Kidney epithelial cell (primary cell): ENCODE measurements around the gene PLEKHO2. TPM values are rescaled to one million over a fixed set of nuclear protein-coding genes. Genes with fewer than 3 reads are reported as not detected.

ENCODE experiments used
- DNase-seq: peaks from one replicate; pipeline ENCODE4 v3.0.0-alpha.2; 2010; ENCODE audit warnings: low read depth
- H3K27me3 ChIP-seq: 2 replicates; pipeline ENCODE4 v1.6.0; 2011; ENCODE audit warnings: low read length; ENCODE audit not compliant: control insufficient read depth, insufficient read depth
- H3K36me3 ChIP-seq: 2 replicates; pipeline ENCODE4 v1.5.1; 2011; ENCODE audit warnings: low read length; ENCODE audit not compliant: control insufficient read depth, insufficient read depth
- H3K4me3 ChIP-seq: 2 replicates; pipeline ENCODE4 v1.5.1; 2011; ENCODE audit warnings: low read depth, mild to moderate bottlenecking, control low read depth, low read length
- total RNA-seq: library from RNA; depleted of rRNA; stranded (reverse); fragments of >200 nt; gene quantifications from 2 replicates; pipeline ENCODE4 v1.2.3, GENCODE V29; 2015
- TF ChIP-seq, protein P1 (sequence below): IDR thresholded peaks from 2 replicates; pipeline ENCODE4 v1.5.1; 2011; ENCODE audit warnings: mild to moderate bottlenecking, moderate library complexity, low read length, control low read depth, inconsistent platforms; ENCODE audit not compliant: insufficient read depth, poor library complexity, severe bottlenecking

Gene PLEKHO2
- total RNA-seq, 1 donor from 2014 or later: 11.0 TPM

DNA sequence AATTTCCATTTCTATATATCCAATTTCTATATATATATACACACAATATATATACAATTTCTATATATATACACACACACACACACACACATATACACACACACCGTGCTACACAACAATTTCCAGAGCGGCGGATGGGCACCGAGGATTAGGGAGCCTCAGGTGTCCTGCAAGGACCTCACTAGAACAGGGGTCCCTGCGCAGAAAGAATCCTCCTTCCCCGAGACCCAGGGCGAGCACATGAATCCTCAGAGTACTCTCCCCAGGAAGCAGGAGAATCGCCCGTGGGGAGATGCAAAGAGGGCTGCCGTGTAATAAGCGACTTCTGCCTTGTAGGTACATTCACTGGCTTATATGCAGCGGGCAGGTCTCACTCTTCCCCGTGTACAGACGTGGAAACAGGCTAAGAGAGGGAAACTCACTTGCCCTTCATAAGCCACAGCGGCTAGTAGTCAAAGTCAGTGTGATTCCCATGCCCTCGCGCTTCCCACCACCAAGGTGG lies 16.7 kb upstream of the PLEKHO2 start:
- DNase-seq: no peak
- no peaks in the 10 kb centered on the region for H3K27me3 ChIP-seq
- peak overlapping the region; percentile 69 for H3K4me3 ChIP-seq
- no peaks in the 10 kb centered on the region for H3K36me3 ChIP-seq
- TF ChIP-seq, protein P1, sequence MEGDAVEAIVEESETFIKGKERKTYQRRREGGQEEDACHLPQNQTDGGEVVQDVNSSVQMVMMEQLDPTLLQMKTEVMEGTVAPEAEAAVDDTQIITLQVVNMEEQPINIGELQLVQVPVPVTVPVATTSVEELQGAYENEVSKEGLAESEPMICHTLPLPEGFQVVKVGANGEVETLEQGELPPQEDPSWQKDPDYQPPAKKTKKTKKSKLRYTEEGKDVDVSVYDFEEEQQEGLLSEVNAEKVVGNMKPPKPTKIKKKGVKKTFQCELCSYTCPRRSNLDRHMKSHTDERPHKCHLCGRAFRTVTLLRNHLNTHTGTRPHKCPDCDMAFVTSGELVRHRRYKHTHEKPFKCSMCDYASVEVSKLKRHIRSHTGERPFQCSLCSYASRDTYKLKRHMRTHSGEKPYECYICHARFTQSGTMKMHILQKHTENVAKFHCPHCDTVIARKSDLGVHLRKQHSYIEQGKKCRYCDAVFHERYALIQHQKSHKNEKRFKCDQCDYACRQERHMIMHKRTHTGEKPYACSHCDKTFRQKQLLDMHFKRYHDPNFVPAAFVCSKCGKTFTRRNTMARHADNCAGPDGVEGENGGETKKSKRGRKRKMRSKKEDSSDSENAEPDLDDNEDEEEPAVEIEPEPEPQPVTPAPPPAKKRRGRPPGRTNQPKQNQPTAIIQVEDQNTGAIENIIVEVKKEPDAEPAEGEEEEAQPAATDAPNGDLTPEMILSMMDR: no peak

DNA sequence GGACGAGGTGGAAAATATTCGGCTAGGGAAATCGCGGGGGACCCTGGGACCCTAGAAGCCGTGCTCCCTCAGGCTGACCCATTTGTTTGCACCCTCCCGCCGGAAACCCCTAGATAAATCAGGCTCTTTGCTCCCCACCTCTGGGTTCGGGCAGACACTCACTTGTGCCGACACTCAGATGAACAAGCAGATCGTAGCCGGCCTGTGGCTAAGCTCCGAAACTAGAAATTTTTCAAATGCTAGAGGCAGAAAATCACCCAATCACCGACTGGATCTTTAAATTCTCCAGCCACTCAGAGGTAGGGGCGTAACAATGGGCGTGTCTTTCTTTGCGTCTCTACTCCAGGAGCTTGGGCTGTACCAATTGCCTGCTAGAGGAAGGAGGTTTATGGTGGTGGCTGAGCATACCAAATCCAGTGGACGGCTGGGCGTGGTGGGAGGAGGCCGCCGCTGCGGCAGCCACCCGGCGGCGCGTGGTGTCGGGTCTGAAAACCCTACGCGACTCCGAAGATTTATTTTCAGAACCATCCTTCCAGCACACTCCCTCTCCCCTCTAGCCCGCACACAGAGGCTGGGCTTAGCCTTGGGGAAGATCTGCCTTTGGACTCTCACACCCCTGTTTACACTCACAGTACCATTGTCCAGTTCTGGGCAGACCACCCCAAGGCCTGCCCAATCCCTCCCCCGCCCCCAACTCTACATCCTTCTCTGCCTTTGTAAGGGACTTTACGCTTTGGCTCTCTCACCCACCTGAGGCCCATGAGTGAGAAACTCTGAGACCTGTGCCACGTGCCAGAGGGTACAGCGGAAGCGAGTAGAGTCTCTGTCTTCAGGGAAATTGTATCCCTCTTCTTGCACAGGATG lies 16.1 kb upstream of the PLEKHO2 start, which contains the start of gene PIF1:
Gene PIF1, minus strand, starts transcription at position 217 of the 864 bp plus-strand sequence. CDS start 1,312 bp downstream, outside the sequence.
- peak; percentile 96 for DNase-seq
- Histone ChIP-seq H3K27me3 (no peaks in the 10 kb centered on the region), H3K36me3 (no peaks in the 10 kb centered on the region), H3K4me3 (peak within 1 kb of the TSS; percentile 69)
- TF ChIP-seq, protein P1: no peak

DNA sequence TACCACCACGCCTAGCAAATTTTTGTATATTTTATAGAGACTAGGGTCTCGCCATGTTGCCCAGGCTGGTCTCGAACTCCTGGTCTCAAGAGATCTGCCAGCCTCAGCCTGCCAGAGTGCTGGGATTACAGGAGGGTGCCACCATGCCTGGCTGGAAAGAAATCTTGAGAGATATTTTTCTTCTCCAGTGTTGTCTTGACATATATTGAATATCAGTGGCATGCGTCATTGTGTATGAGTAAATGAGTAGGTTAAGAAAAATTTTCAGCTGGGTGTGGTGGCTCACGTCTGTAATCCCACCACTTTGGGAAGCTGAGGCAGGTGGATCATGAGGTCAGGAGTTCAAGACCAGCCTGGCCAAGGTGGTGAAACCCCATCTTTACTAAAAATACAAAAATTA lies 12.7 kb upstream of the PLEKHO2 start:
- DNase-seq: no peak
- TF ChIP-seq, protein P1: no peak
- no peak overlapping the region for H3K4me3 ChIP-seq
- H3K27me3 ChIP-seq: no peaks in the 10 kb centered on the region
- no peaks in the 10 kb centered on the region for H3K36me3 ChIP-seq

DNA sequence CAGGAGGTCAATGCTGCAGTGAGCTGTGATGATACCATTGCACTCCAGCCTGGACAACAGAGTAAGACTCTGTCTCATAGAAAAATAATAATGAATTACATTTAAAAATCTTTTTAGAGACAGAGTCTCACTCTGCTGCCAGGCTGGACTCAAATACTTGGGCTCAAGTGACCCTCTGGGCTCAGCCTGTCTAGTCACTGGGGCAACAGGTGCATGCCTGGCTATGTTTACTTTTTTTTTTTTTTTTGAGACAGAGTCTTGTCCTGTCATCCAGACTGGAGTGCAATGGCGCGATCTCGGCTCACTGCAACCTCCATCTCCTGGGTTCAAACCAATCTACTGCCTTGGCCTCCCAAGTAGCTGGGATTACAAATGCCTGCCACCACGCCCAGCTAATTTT lies 8.0 kb upstream of the PLEKHO2 start:
- Histone ChIP-seq H3K27me3 (no peaks in the 10 kb centered on the region), H3K4me3 (no peak overlapping the region), H3K36me3 (no peaks in the 10 kb centered on the region)
- TF ChIP-seq, protein P1: no peak
- DNase-seq: no peak

DNA sequence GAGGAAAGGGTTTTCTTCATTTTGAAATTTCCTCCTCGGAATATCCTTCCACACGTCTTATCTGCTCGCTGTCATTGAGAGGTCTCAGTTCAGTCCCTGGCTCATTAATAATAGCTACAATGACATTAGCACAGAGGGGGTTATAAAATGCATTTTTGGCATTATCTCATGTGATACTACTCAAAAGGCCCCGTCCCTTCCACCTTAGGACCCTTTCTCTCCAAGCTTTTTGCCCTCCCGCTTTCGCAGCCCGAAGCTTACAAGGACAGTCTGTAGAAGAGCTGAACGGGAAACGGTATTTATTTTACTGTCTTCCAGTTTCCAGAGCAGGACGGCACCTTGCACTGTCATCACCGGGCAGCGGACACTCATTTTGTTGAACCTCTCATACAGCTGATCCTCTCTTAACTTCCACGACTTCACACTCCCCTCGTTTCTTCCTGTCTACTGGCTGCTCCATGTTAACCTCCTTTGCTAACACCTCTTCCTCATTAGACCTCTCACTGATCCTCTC lies 5.6 kb upstream of the PLEKHO2 start:
- DNase-seq: no peak
- H3K27me3 ChIP-seq: no peaks in the 10 kb centered on the region
- TF ChIP-seq, protein P1: no peak
- no peak overlapping the region for H3K4me3 ChIP-seq
- H3K36me3 ChIP-seq: no peaks in the 10 kb centered on the region

DNA sequence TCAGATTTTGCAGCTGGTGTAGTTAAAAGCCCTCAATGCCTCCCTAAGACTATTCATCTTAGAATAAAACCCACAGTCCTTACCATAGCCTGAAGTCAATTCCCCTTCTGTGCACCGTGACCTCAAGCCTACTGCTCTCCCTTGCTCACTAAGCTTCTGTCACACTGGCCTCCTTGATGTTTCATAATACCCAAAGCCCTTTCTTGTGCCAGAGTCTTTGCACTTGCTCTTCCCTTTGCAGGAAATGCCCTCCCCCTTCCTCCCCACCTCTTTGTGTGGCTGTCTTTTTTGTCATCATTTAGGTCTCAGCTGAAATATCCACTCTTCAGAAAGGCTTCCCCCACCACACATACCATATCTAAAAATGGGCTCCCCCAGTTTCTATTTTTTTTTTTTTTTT lies 4.2 kb upstream of the PLEKHO2 start:
- H3K27me3 ChIP-seq: no peaks in the 10 kb centered on the region
- DNase-seq: no peak

More for the DNA sequence above, 4.2 kb upstream of the PLEKHO2 start:
- H3K36me3 ChIP-seq: no peaks in the 10 kb centered on the region
- TF ChIP-seq, protein P1: no peak
- no peak overlapping the region for H3K4me3 ChIP-seq
